ENCODE measurements around the gene ABI2. TPM values are rescaled to one million over a fixed set of nuclear protein-coding genes. Genes with fewer than 3 reads are reported as not detected.
A peak's percentile ranks its signal among the peaks of the same experiment; 100 is the strongest.

The ABI2 gene
- total RNA-seq, 1 donor from 2014 or later: 4.7 TPM

- H3K27me3 ChIP-seq (ENCODE audit: control insufficient read depth, insufficient read depth, low read length): no peaks in the 10 kb centered on the region
- no peak for TF ChIP-seq CTCF (IDR thresholded peaks at IDR 0.05; ENCODE audit: insufficient read depth, low read length, severe bottlenecking)
- FAIRE-seq (no peak), DNase-seq (ENCODE audit: low read depth) (no peak)
- H3K36me3 ChIP-seq (ENCODE audit: control insufficient read depth, insufficient read depth, low read length): no peaks in the 10 kb centered on the region
- no peak overlapping the region for H3K4me3 ChIP-seq (ENCODE audit: low read depth, low read length)
These were observed 142.2 kb downstream of the ABI2 start for GRCh38 chr2:203470371-203470770.

- DNase-seq (ENCODE audit: low read depth) (no peak), FAIRE-seq (no peak)
- TF ChIP-seq CTCF (IDR thresholded peaks at IDR 0.05; ENCODE audit: insufficient read depth, low read length, severe bottlenecking): no peak
- Histone ChIP-seq H3K27me3 (ENCODE audit: control insufficient read depth, insufficient read depth, low read length) (no peaks in the 10 kb centered on the region), H3K36me3 (ENCODE audit: control insufficient read depth, insufficient read depth, low read length) (no peaks in the 10 kb centered on the region), H3K4me3 (ENCODE audit: low read depth, low read length) (no peak overlapping the region)
These were observed 143.1 kb downstream of the ABI2 start for GRCh38 chr2:203471323-203471722.

GRCh38 chr2:203476881-203477280 lies 148.7 kb downstream of the ABI2 start:
- FAIRE-seq (no peak), DNase-seq (ENCODE audit: low read depth) (peak; percentile 55)
- peaks cover 1% of the 10 kb centered on the region for H3K36me3 ChIP-seq (ENCODE audit: control insufficient read depth, insufficient read depth, low read length)
- H3K4me3 ChIP-seq (ENCODE audit: low read depth, low read length): no peak overlapping the region
- TF ChIP-seq CTCF (IDR thresholded peaks at IDR 0.05; ENCODE audit: insufficient read depth, low read length, severe bottlenecking): no peak
- no peaks in the 10 kb centered on the region for H3K27me3 ChIP-seq (ENCODE audit: control insufficient read depth, insufficient read depth, low read length)

- Histone ChIP-seq H3K36me3 (ENCODE audit: control insufficient read depth, insufficient read depth, low read length) (peaks cover 4% of the 10 kb centered on the region), H3K4me3 (ENCODE audit: low read depth, low read length) (no peak overlapping the region), H3K27me3 (ENCODE audit: control insufficient read depth, insufficient read depth, low read length) (no peaks in the 10 kb centered on the region)
- FAIRE-seq (no peak), DNase-seq (ENCODE audit: low read depth) (no peak)
- no peak for TF ChIP-seq CTCF (IDR thresholded peaks at IDR 0.05; ENCODE audit: insufficient read depth, low read length, severe bottlenecking)
These were observed 152.4 kb downstream of the ABI2 start for GRCh38 chr2:203480623-203481022.

GRCh38 chr2:203484266-203485112 lies 156.3 kb downstream of the ABI2 start:
- Histone ChIP-seq H3K36me3 (ENCODE audit: control insufficient read depth, insufficient read depth, low read length) (peaks cover 4% of the 10 kb centered on the region), H3K27me3 (ENCODE audit: control insufficient read depth, insufficient read depth, low read length) (no peaks in the 10 kb centered on the region), H3K4me3 (ENCODE audit: low read depth, low read length) (no peak overlapping the region)
- FAIRE-seq (peak; percentile 13), DNase-seq (ENCODE audit: low read depth) (peak; percentile 24)
- TF ChIP-seq CTCF (IDR thresholded peaks at IDR 0.05; ENCODE audit: insufficient read depth, low read length, severe bottlenecking): peak; percentile 57
